HEK293 (cell line): ENCODE data around the gene YJU2.

Experiments used
- CTCF ChIA-PET: fragments of 350-600 bp; formaldehyde crosslinking; extraction: SDS; loops from one replicate; lab custom pipeline; 2021; ENCODE audit warnings: antibody characterized with exemption; lab: Yijun Ruan, JAX
- POLR2A ChIA-PET: fragments of 300-600 bp; formaldehyde crosslinking; extraction: SDS; loops from one replicate; lab custom pipeline; 2020; ENCODE audit warnings: antibody characterized with exemption, inconsistent platforms; lab: Yijun Ruan, JAX
- H3K27ac ChIP-seq: fragments of 200-500 bp; sonication (Bioruptor generic); 2 replicates; pipeline ENCODE4 v1.5.1; 2014; ENCODE audit warnings: low read depth, low read length, control low read depth, inconsistent platforms; ENCODE audit errors: extremely low read depth
- H3K36me3 ChIP-seq, 2 experiments: fragments of 200-500 bp in 1 of 2; sonication (Bioruptor generic) in 1 of 2; 1 replicate in 1 of 2; 2 replicates in 1 of 2; pipeline ENCODE4 v1.5.1; 2014 to 2017; ENCODE audit warnings: inconsistent platforms in 2 of 2, low read length in 2 of 2; ENCODE audit not compliant: control insufficient read depth in 2 of 2, insufficient read depth in 1 of 2
- H3K4me1 ChIP-seq: fragments of 200-500 bp; sonication (Bioruptor generic); 2 replicates; pipeline ENCODE4 v1.5.1; 2014; ENCODE audit warnings: mild to moderate bottlenecking, low read length, inconsistent platforms; ENCODE audit not compliant: control insufficient read depth, insufficient read depth
- H3K4me3 ChIP-seq: 2 replicates; pipeline ENCODE4 v1.5.1; 2011; ENCODE audit warnings: low read depth, mild to moderate bottlenecking, control low read depth, low read length, moderate library complexity
- H3K9me3 ChIP-seq: fragments of 200-500 bp; sonication (Bioruptor generic); 2 replicates; pipeline ENCODE4 v1.5.1; 2014; ENCODE audit warnings: low read depth, low read length, inconsistent platforms; ENCODE audit not compliant: control insufficient read depth, insufficient read depth
- BCL11B ChIP-seq: fragments of 450-650 bp; formaldehyde crosslinking; IDR thresholded peaks from 2 replicates; pipeline ENCODE4 v1.5.1; 2016; ENCODE audit warnings: low read depth, missing biosample characterization, missing genetic modification characterization
- GFI1B ChIP-seq: fragments of 450-650 bp; formaldehyde crosslinking; IDR thresholded peaks from 2 replicates; pipeline ENCODE4 v1.5.1; 2016; ENCODE audit warnings: missing biosample characterization, missing genetic modification characterization
- KLF1 ChIP-seq: fragments of 450-650 bp; formaldehyde crosslinking; IDR thresholded peaks from 2 replicates; pipeline ENCODE4 v1.5.1; 2016; ENCODE audit warnings: missing biosample characterization, missing genetic modification characterization
- KLF7 ChIP-seq: fragments of 450-650 bp; formaldehyde crosslinking; IDR thresholded peaks from 2 replicates; pipeline ENCODE4 v1.5.1; 2016; ENCODE audit warnings: missing biosample characterization, missing genetic modification characterization, borderline replicate concordance
- KLF8 ChIP-seq: fragments of 450-650 bp; formaldehyde crosslinking; IDR thresholded peaks from 2 replicates; pipeline ENCODE4 v1.5.1; 2016; ENCODE audit warnings: missing biosample characterization, missing genetic modification characterization
- PRDM1 ChIP-seq: fragments of 450-650 bp; formaldehyde crosslinking; IDR thresholded peaks from 2 replicates; pipeline ENCODE4; 2016; ENCODE audit warnings: missing biosample characterization, missing genetic modification characterization
- PRDM10 ChIP-seq: fragments of 450-650 bp; formaldehyde crosslinking; IDR thresholded peaks from 2 replicates; pipeline ENCODE4 v1.5.1; 2016; ENCODE audit warnings: missing biosample characterization, missing genetic modification characterization
- SALL2 ChIP-seq: fragments of 450-650 bp; formaldehyde crosslinking; IDR thresholded peaks from 2 replicates; pipeline ENCODE4 v1.5.0; 2017; ENCODE audit warnings: missing biosample characterization, mild to moderate bottlenecking, missing genetic modification characterization, borderline replicate concordance
- SP2 ChIP-seq: fragments of 450-650 bp; formaldehyde crosslinking; IDR thresholded peaks from 2 replicates; pipeline ENCODE4 v1.5.1; 2016; ENCODE audit warnings: missing biosample characterization, missing genetic modification characterization
- SP3 ChIP-seq: fragments of 450-650 bp; formaldehyde crosslinking; IDR thresholded peaks from 2 replicates; pipeline ENCODE4 v1.5.1; 2016; ENCODE audit warnings: missing biosample characterization, missing genetic modification characterization
- ZBTB1 ChIP-seq: fragments of 450-650 bp; formaldehyde crosslinking; IDR thresholded peaks from 2 replicates; pipeline ENCODE4 v1.5.1; 2016; ENCODE audit warnings: missing biosample characterization, missing genetic modification characterization
- ZFP69B ChIP-seq: fragments of 450-650 bp; formaldehyde crosslinking; IDR thresholded peaks from 2 replicates; pipeline ENCODE4 v1.5.1; 2016; ENCODE audit warnings: missing biosample characterization, missing genetic modification characterization
- ZNF157 ChIP-seq: fragments of 450-650 bp; formaldehyde crosslinking; IDR thresholded peaks from 2 replicates; pipeline ENCODE4 v1.5.1; 2016; ENCODE audit warnings: missing biosample characterization, missing genetic modification characterization
- ZNF223 ChIP-seq: fragments of 450-650 bp; formaldehyde crosslinking; IDR thresholded peaks from 2 replicates; pipeline ENCODE4 v1.5.1; 2016; ENCODE audit warnings: missing biosample characterization, missing genetic modification characterization
- ZNF585B ChIP-seq: fragments of 450-650 bp; formaldehyde crosslinking; IDR thresholded peaks from 2 replicates; pipeline ENCODE4 v1.5.1; 2016; ENCODE audit warnings: missing biosample characterization, missing genetic modification characterization
- ZNF596 ChIP-seq: fragments of 450-650 bp; IDR thresholded peaks from 2 replicates; pipeline ENCODE4 v1.5.0; 2018; ENCODE audit warnings: missing biosample characterization, mild to moderate bottlenecking, missing genetic modification characterization, moderate library complexity
- ZNF624 ChIP-seq: fragments of 450-650 bp; formaldehyde crosslinking; IDR thresholded peaks from 2 replicates; pipeline ENCODE4 v1.5.1; 2017; ENCODE audit warnings: missing biosample characterization, missing genetic modification characterization
- ZNF658 ChIP-seq: fragments of 450-650 bp; formaldehyde crosslinking; IDR thresholded peaks from 2 replicates; pipeline ENCODE4; 2016; ENCODE audit warnings: missing biosample characterization, missing genetic modification characterization
- ZNF701 ChIP-seq: fragments of 450-650 bp; formaldehyde crosslinking; IDR thresholded peaks from 2 replicates; pipeline ENCODE4 v1.5.1; 2016; ENCODE audit warnings: missing biosample characterization, missing genetic modification characterization
- ZNF791 ChIP-seq: fragments of 450-650 bp; formaldehyde crosslinking; IDR thresholded peaks from 2 replicates; pipeline ENCODE4 v1.5.1; 2016; ENCODE audit warnings: missing biosample characterization, missing genetic modification characterization
- ZSCAN16 ChIP-seq: fragments of 450-650 bp; formaldehyde crosslinking; IDR thresholded peaks from 2 replicates; pipeline ENCODE4 v1.5.1; 2016; ENCODE audit warnings: missing biosample characterization, missing genetic modification characterization
- ZXDB ChIP-seq: fragments of 450-650 bp; formaldehyde crosslinking; IDR thresholded peaks from 2 replicates; pipeline ENCODE4 v1.5.1; 2016; ENCODE audit warnings: missing biosample characterization, missing genetic modification characterization
- TF ChIP-seq, protein P1 (sequence below): fragments of 450-650 bp; formaldehyde crosslinking; IDR thresholded peaks from 2 replicates; pipeline ENCODE4 v1.5.1; 2017; ENCODE audit warnings: missing biosample characterization, missing genetic modification characterization

Gene YJU2

DNA sequence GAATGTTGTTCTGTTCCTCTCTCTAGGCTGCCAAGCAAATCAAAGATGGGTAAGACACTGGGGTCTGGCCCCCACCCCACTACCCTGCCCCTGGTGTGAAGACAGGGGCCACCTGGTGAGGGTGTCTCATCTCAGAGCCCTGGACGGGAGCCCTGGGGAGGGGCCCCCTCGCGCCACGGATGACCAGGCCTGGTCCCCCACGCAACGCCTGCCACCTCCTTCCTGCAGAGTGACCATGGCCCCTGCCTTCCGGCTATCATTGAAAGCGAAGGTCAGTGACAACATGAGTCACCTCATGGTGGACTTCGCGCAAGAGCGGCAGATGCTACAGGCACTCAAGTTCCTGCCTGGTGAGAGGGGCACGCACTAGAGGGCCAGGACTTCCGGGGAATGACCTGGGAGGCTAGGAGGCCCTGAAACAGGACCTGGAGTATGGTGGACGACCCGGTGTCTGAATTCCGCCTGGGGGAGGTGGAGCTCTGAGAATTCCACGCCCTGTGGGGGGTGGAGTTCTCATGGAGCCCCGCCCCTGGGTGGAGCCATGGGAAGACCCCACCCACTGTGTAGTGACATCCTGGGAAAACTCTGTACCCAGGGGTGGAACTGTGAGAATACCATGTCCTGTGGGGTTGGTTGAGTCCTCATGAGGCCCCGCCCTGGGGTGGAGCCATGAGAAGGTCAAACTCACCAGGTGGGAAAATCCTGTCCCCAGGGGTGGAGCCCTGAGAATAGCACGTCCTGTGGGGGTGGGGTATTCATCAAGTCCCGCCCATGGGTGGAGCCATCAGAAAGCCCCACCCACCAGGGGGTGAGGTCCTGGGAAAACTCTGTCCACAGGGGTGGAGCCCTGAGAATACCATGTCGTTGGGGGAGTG lies 63.6 kb downstream of the YJU2 start:
- peaks cover 0 to 46% of the 10 kb centered on the region in 2 experiments; a peak in 2 of 3 replicates for H3K36me3 ChIP-seq
- no peak overlapping the region for H3K4me3 ChIP-seq
- CTCF ChIA-PET = interaction anchor here (0.6 kb wide), 2 partner anchors 44 to 48 kb away, joined by 4 read pairs; no protein-coding TSS in a partner anchor
- no peaks in the 10 kb centered on the region for H3K4me1 ChIP-seq
- TF ChIP-seq KLF8 (tag by site-specific recombination) (peak; percentile 99), SP2 (tag by site-specific recombination) (peak; percentile 61), SALL2 (no peak), ZNF585B (tag by site-specific recombination) (no peak), KLF1 (tag by site-specific recombination) (peak; percentile 88), ZNF791 (tag by site-specific recombination) (no peak), SP3 (peak; percentile 82), ZNF658 (no peak), PRDM10 (tag by site-specific recombination) (peak; percentile 49; the same call in 1 of the 2 replicates), ZBTB1 (tag by site-specific recombination) (no peak)
- no peak overlapping the region for H3K27ac ChIP-seq
- no peaks in the 10 kb centered on the region for H3K9me3 ChIP-seq
- POLR2A ChIA-PET = no interaction called here

- ChIA-PET CTCF (interaction anchor here (0.7 to 1.0 kb wide), 2 partner anchors 39 to 88 kb away, joined by 4 to 6 read pairs; no protein-coding TSS in a partner anchor), POLR2A (interaction anchor here (0.7 kb wide), 1 partner anchor 8 kb away, joined by 3 read pairs; no protein-coding TSS in a partner anchor)
- no peak for TF ChIP-seq PRDM1 (tag by site-specific recombination)
- TF ChIP-seq ZNF701 (tag by site-specific recombination) = no peak
- TF ChIP-seq ZNF624 (tag by site-specific recombination) = no peak
- no peak for TF ChIP-seq ZNF223
- no peak for TF ChIP-seq ZFP69B (tag by site-specific recombination)
- TF ChIP-seq, protein P1, sequence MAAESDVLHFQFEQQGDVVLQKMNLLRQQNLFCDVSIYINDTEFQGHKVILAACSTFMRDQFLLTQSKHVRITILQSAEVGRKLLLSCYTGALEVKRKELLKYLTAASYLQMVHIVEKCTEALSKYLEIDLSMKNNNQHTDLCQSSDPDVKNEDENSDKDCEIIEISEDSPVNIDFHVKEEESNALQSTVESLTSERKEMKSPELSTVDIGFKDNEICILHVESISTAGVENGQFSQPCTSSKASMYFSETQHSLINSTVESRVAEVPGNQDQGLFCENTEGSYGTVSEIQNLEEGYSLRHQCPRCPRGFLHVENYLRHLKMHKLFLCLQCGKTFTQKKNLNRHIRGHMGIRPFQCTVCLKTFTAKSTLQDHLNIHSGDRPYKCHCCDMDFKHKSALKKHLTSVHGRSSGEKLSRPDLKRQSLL = no peak
- TF ChIP-seq BCL11B (tag by site-specific recombination) = no peak
- TF ChIP-seq GFI1B (tag by site-specific recombination) = no peak
- no peak for TF ChIP-seq ZSCAN16 (tag by site-specific recombination)
- TF ChIP-seq ZXDB = no peak
- TF ChIP-seq KLF7 (tag by site-specific recombination) = no peak
- TF ChIP-seq ZNF596 = no peak
- TF ChIP-seq ZNF157 (tag by site-specific recombination) = no peak
- H3K9me3 ChIP-seq = no peaks in the 10 kb centered on the region
- no peaks in the 10 kb centered on the region for H3K4me1 ChIP-seq
- H3K4me3 ChIP-seq = no peak overlapping the region
- no peak overlapping the region for H3K27ac ChIP-seq
- H3K36me3 ChIP-seq = peaks cover 6 to 50% of the 10 kb centered on the region in 2 experiments; a peak in 2 of 3 replicates
Measured at GRCh38 chr19:4313847-4314490, 67.1 kb downstream of the YJU2 start.
